Testis (tissue), 3 donors: Measurements from ENCODE around the gene SPDEF. TPM values are rescaled to one million over a fixed set of nuclear protein-coding genes. Genes with fewer than 3 reads are reported as not detected.

Experiments
- DNase-seq: peaks from one replicate; pipeline ENCODE4 v3.0.0-alpha.2; 2019
- H3K27ac ChIP-seq, 2 donors: fragments of 200-600 bp; sonication (generic); one replicate each; pipeline ENCODE4 v1.5.1; 2019
- H3K27me3 ChIP-seq: fragments of 200-600 bp; sonication (generic); one replicate; pipeline ENCODE4 v1.5.1; 2019
- H3K36me3 ChIP-seq: fragments of 200-600 bp; sonication (generic); one replicate; pipeline ENCODE4 v1.5.1; 2017; ENCODE audit warnings: low read depth; ENCODE audit errors: missing control alignments
- H3K4me1 ChIP-seq: fragments of 200-600 bp; sonication (generic); one replicate; pipeline ENCODE4 v1.5.1; 2019
- H3K4me3 ChIP-seq, 2 donors: fragments of 200-600 bp; sonication (generic); one replicate each; pipeline ENCODE4 v1.5.1; 2017 to 2019
- H3K9me3 ChIP-seq: fragments of 200-600 bp; sonication (generic); one replicate; pipeline ENCODE4 v1.5.1; 2017
- CTCF ChIP-seq, 3 experiments: fragments of 450-650 bp in 2 of 3; fragments of 200-600 bp in 1 of 3; sonication (generic) in 1 of 3; IDR thresholded peaks; one replicate each; pipeline ENCODE4 v1.5.1; 2016 to 2019; ENCODE audit warnings: antibody characterized with exemption in 3 of 3, mild to moderate bottlenecking in 2 of 3, moderate library complexity in 1 of 3
- POLR2A ChIP-seq: fragments of 450-650 bp; IDR thresholded peaks from one replicate; pipeline ENCODE4 v1.6.1; 2017; ENCODE audit warnings: antibody characterized with exemption, mild to moderate bottlenecking, moderate library complexity
- WGBS, 2 donors: methylation state at CpG; one replicate each; pipeline ENCODE4 v1.1.5; 2018; 5-methylcytosine and 5-hydroxymethylcytosine counted together
- intact Hi-C: fragments of 100-400 bp; cut with DNase I; formaldehyde crosslinking; loops from one replicate; pipeline ENCODE4 v1.15.1; 2023; ENCODE audit warnings: low total_unique reads
- polyA plus RNA-seq: library from polyadenylated mRNA; stranded (reverse); fragments of 350-450 nt; fragmentation: Illumina TruSeq; extraction: RNeasy Lipid Tissue Mini Kit (QIAGEN cat#74804); gene quantifications from one replicate; pipeline ENCODE4 v1.2.3, GENCODE V29; 2014; ENCODE audit warnings: low read depth, low replicate concordance; ENCODE audit not compliant: insufficient read depth
- total RNA-seq, 2 donors: library from RNA; depleted of rRNA; stranded (reverse); fragments of >200 nt; gene quantifications; one replicate each; pipeline ENCODE4 v1.2.3, GENCODE V29; 2016

Gene SPDEF
- total and polyA plus RNA-seq, 3 donors from 2014 or later, result 0.33 to 0.62 (median 0.47) TPM

GRCh38 chr6:34557228-34557627 lies 1.1 kb upstream of the SPDEF start:
- intact Hi-C loops, result no loop called here
- TF ChIP-seq CTCF (IDR thresholded peaks at IDR 0.05) (no peak), POLR2A (no peak)
- Histone ChIP-seq H3K27me3 (no peaks in the 10 kb centered on the region), H3K4me1 (no peaks in the 10 kb centered on the region), H3K9me3 (no peaks in the 10 kb centered on the region), H3K36me3 (no peaks in the 10 kb centered on the region), H3K27ac (no peak overlapping the region), H3K4me3 (no peak overlapping the region)
- 85 to 87% methylated on average over 7 to 9 of the region's 9 CpGs for WGBS, 2 donors
- no peak for DNase-seq

- 89 to 92% methylated on average over 7 to 9 of the region's 9 CpGs for WGBS, 2 donors
- H3K27ac ChIP-seq, result no peak overlapping the region
These were observed 364 bp upstream of the SPDEF start for GRCh38 chr6:34556493-34556892.

GRCh38 chr6:34555328-34555727 lies 801 bp downstream of the SPDEF start:
- Histone ChIP-seq H3K4me3 (no peak overlapping the region), H3K4me1 (no peaks in the 10 kb centered on the region), H3K36me3 (no peaks in the 10 kb centered on the region), H3K27me3 (no peaks in the 10 kb centered on the region), H3K9me3 (no peaks in the 10 kb centered on the region), H3K27ac (no peak overlapping the region)
- DNase-seq, result no peak
- WGBS, 2 donors, result 90 to 92% methylated on average over 2 to 8 of the region's 8 CpGs
- intact Hi-C loops, result no loop called here
- TF ChIP-seq CTCF (IDR thresholded peaks at IDR 0.05) (no peak), POLR2A (no peak)

More at GRCh38 chr6:34556493-34556892, 364 bp upstream of the SPDEF start:
- no peaks in the 10 kb centered on the region for H3K36me3 ChIP-seq
- DNase-seq, result no peak
- no peak for TF ChIP-seq POLR2A
- no peak for TF ChIP-seq CTCF (IDR thresholded peaks at IDR 0.05)
- intact Hi-C loops, result no loop called here
- H3K27me3 ChIP-seq, result no peaks in the 10 kb centered on the region
- H3K4me3 ChIP-seq, result no peak overlapping the region
- no peaks in the 10 kb centered on the region for H3K4me1 ChIP-seq
- H3K9me3 ChIP-seq, result no peaks in the 10 kb centered on the region

GRCh38 chr6:34555007-34555322 lies 1.2 kb downstream of the SPDEF start:
- H3K4me1 ChIP-seq, result no peaks in the 10 kb centered on the region
- H3K27ac ChIP-seq, result no peak overlapping the region
- H3K9me3 ChIP-seq, result no peaks in the 10 kb centered on the region
- H3K4me3 ChIP-seq, result no peak overlapping the region
- DNase-seq, result no peak
- intact Hi-C loops, result no loop called here
- TF ChIP-seq CTCF (IDR thresholded peaks at IDR 0.05), result no peak
- TF ChIP-seq POLR2A, result no peak
- WGBS, 2 donors, result 88 to 98% methylated on average over 11 of the region's 11 CpGs
- H3K27me3 ChIP-seq, result no peaks in the 10 kb centered on the region
- no peaks in the 10 kb centered on the region for H3K36me3 ChIP-seq

GRCh38 chr6:34554291-34555006 lies 1.7 kb downstream of the SPDEF start:
- H3K4me3 ChIP-seq, result no peak overlapping the region
- H3K9me3 ChIP-seq, result no peaks in the 10 kb centered on the region
- no peak overlapping the region for H3K27ac ChIP-seq
- no peaks in the 10 kb centered on the region for H3K27me3 ChIP-seq
- no peak for DNase-seq
- intact Hi-C loops, result no loop called here
- no peaks in the 10 kb centered on the region for H3K36me3 ChIP-seq
- WGBS, 2 donors, result 50 to 73% methylated on average over 4 to 15 of the region's 15 CpGs
- H3K4me1 ChIP-seq, result no peaks in the 10 kb centered on the region
- TF ChIP-seq CTCF (IDR thresholded peaks at IDR 0.05), result no peak
- no peak for TF ChIP-seq POLR2A
